Activated T-helper 1 cell treated with anti-CD3 and anti-CD28 coated beads, Interleukin-12 subunit alpha, Interleukin-12 subunit beta, Interleukin-2, Interleukin-4 antibody, amounts not matched to agents 30 ng/mL and 10 ng/mL and 1 ng/mL, durations not matched to agents 14 hours and 24 hours and 36 hours (primary cell): Measurements from ENCODE around the gene NOC4L. TPM values are rescaled to one million over a fixed set of nuclear protein-coding genes. Genes with fewer than 3 reads are reported as not detected.

Experiments
- total RNA-seq: library from RNA; stranded (reverse); gene quantifications from 2 replicates; pipeline ENCODE4 v1.2.3, GENCODE V29; 2022

NOC4L gene
- total RNA-seq, 1 donor from 2014 or later: 51.3 TPM

Other genes with a start within 250 kb of the NOC4L start
- gene ULK1, start 249.8 kb upstream of the NOC4L start, total RNA-seq: 28.4 TPM in 2 replicates
- gene PUS1, start 215.2 kb upstream of the NOC4L start, total RNA-seq: 92.1 and 100.0 TPM in 2 replicates
- gene EP400, start 194.5 kb upstream of the NOC4L start, total RNA-seq: 66.6 TPM in 2 replicates
- gene DDX51, start 138 bp upstream of the NOC4L start, total RNA-seq: 48.8 and 55.0 TPM in 2 replicates
- not detected in 2 replicates for gene GALNT9, start 185.1 kb downstream of the NOC4L start, total RNA-seq